Nephron (organoid): ENCODE measurements around the gene FEM1C.

Source experiments
- H3K27ac Mint-ChIP-seq, 3 experiments: 2 replicates each; pipeline ENCODE4 v1.8.0; 2020; ENCODE audit warnings: mixed read lengths in 3 of 3, mild to moderate bottlenecking in 2 of 3, moderate library complexity in 1 of 3
- H3K27me3 Mint-ChIP-seq: 2 replicates; pipeline ENCODE4 v1.8.0; 2021; ENCODE audit warnings: low read depth, mild to moderate bottlenecking, moderate library complexity, mixed read lengths
- H3K36me3 Mint-ChIP-seq: 2 replicates; pipeline ENCODE4 v1.8.0; 2020; ENCODE audit warnings: low read depth, mixed read lengths
- H3K4me1 Mint-ChIP-seq: 2 replicates; pipeline ENCODE4 v1.8.0; 2020; ENCODE audit warnings: mixed read lengths
- H3K4me3 Mint-ChIP-seq, 3 experiments: 2 replicates each; pipeline ENCODE4 v1.8.0; 2020; ENCODE audit warnings: mild to moderate bottlenecking in 3 of 3, mixed read lengths in 3 of 3, moderate library complexity in 2 of 3
- H3K9me3 Mint-ChIP-seq: 2 replicates; pipeline ENCODE4 v1.8.0; 2020; ENCODE audit warnings: mixed read lengths
- TF ChIP-seq, protein P1 (sequence below), 3 experiments: fragments of 200-600 bp; sonication (generic); IDR thresholded peaks; one replicate each; pipeline ENCODE4 v1.5.0; 2021; ENCODE audit warnings: antibody characterized with exemption in 3 of 3; ENCODE audit not compliant: unreplicated experiment in 3 of 3

The FEM1C gene

GRCh38 chr5:115510145-115510645, 34.4 kb downstream of the FEM1C start:
- Mint-ChIP-seq H3K9me3 (peaks cover 6% of the 10 kb centered on the region), H3K27me3 (no peaks in the 10 kb centered on the region), H3K36me3 (peaks cover 4% of the 10 kb centered on the region), H3K4me3 (no peak overlapping the region), H3K4me1 (no peaks in the 10 kb centered on the region), H3K27ac (no peak overlapping the region)
- TF ChIP-seq, protein P1, sequence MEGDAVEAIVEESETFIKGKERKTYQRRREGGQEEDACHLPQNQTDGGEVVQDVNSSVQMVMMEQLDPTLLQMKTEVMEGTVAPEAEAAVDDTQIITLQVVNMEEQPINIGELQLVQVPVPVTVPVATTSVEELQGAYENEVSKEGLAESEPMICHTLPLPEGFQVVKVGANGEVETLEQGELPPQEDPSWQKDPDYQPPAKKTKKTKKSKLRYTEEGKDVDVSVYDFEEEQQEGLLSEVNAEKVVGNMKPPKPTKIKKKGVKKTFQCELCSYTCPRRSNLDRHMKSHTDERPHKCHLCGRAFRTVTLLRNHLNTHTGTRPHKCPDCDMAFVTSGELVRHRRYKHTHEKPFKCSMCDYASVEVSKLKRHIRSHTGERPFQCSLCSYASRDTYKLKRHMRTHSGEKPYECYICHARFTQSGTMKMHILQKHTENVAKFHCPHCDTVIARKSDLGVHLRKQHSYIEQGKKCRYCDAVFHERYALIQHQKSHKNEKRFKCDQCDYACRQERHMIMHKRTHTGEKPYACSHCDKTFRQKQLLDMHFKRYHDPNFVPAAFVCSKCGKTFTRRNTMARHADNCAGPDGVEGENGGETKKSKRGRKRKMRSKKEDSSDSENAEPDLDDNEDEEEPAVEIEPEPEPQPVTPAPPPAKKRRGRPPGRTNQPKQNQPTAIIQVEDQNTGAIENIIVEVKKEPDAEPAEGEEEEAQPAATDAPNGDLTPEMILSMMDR (IDR thresholded peaks at IDR 0.05; ENCODE audit: unreplicated experiment in 3 of 3): no peak

DNA sequence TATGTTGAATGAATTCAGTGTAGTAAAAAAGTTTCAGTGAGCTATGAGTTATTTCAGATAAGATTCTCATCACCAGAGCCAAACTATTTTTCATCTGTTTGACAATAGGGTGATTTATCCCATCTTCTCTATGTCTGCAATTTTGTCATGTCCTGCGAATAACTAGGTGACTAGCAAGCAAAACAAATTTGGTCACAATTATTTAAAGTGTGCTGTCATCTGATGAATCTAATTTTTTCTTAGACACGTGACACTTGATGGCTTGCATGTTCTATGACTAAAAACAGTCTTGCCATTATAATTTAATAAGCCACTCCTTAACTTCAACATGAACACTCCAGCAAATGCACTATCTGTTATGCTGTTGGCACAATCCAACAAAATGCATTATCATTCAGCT, 35.0 kb downstream of the FEM1C start:
- TF ChIP-seq, protein P1 (IDR thresholded peaks at IDR 0.05; ENCODE audit: unreplicated experiment in 3 of 3): no peak
- Mint-ChIP-seq H3K4me3 (no peak overlapping the region), H3K4me1 (no peaks in the 10 kb centered on the region), H3K27me3 (no peaks in the 10 kb centered on the region), H3K36me3 (peaks cover 4% of the 10 kb centered on the region), H3K9me3 (peaks cover 6% of the 10 kb centered on the region), H3K27ac (no peak overlapping the region)

DNA sequence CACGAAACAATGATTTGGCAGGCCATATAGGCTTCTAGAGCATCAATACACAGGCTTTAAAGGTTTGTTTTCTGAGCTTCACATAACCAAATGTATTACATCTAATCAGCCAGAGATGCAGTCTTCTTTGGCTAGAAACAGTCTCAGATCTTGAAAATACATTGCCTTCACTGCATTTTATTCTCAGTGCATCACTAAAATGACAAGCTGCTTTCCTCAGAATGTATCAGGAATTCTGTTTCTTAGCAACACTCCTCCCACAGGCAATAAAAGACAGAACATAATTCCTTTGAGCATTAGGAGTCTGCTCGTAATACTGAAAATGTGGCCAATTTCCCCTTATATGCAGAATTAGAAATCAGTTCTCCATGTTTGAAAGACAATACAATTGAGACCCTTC, 36.9 kb downstream of the FEM1C start:
- H3K27ac Mint-ChIP-seq: no peak overlapping the region
- H3K36me3 Mint-ChIP-seq: peaks cover 4% of the 10 kb centered on the region
- H3K9me3 Mint-ChIP-seq: peaks cover 8% of the 10 kb centered on the region
- TF ChIP-seq, protein P1 (IDR thresholded peaks at IDR 0.05; ENCODE audit: unreplicated experiment in 3 of 3): no peak
- H3K4me1 Mint-ChIP-seq: no peaks in the 10 kb centered on the region
- no peak overlapping the region for H3K4me3 Mint-ChIP-seq
- no peaks in the 10 kb centered on the region for H3K27me3 Mint-ChIP-seq

DNA sequence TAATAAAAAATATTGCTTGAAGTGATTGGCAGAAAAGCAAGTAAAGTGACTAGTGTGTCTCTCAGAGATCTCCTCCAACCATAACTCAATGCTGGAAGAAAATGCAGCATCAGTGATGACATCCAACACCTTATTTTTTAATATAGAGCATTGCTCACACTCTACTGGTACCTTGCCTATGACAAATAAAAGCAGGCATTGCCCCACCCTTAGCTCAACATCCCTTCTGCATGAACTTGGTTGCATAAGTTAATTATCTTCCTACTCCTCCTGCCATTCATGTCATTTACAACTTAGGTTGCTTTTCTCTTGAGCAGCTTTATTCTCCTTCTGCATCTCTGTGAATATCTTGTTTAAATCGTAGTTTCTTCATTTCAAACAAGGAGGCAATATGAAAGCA, 41.2 kb downstream of the FEM1C start:
- TF ChIP-seq, protein P1 (IDR thresholded peaks at IDR 0.05; ENCODE audit: unreplicated experiment in 3 of 3): no peak
- Mint-ChIP-seq H3K4me3 (no peak overlapping the region), H3K9me3 (peaks cover 2% of the 10 kb centered on the region), H3K4me1 (no peaks in the 10 kb centered on the region), H3K27me3 (peaks cover 3% of the 10 kb centered on the region), H3K36me3 (no peaks in the 10 kb centered on the region), H3K27ac (no peak overlapping the region)

DNA sequence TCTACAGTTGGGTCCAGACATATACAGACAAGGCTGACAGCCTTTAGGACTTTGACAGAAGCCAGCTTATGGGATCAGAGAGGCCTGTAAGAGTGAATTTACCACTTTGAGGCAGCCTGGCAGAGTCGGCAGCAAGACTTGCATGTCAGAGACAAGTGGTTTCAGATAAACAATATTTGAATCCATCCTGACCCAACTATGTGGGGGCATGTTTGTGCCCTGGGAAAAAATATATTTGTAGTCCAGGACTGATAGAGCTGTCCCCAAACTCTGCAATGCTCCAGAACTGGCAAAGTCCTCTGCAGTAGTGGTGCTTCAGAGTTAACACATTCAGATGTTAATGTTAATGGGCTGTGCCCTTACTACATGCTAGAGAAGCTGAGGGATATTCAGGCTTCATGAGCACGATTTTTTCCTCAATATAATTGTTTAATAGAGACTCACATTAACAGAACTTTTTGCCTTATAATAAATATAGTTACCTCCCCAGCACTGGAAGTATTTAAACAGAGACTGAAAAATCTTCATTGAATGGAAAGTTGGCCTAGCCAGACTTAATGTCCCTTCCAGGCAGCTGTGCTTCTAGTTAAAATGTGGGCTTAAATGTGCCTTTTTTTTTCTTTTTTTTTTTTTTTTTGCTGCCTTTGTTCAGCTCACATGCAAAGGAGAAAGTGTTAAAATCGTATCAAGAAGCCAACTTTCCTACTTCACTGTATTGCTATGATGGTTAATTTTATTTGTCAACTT, 42.9 kb downstream of the FEM1C start:
- peaks cover 2% of the 10 kb centered on the region for H3K9me3 Mint-ChIP-seq
- H3K4me3 Mint-ChIP-seq: no peak overlapping the region
- H3K36me3 Mint-ChIP-seq: no peaks in the 10 kb centered on the region
- H3K27me3 Mint-ChIP-seq: peaks cover 3% of the 10 kb centered on the region
- H3K4me1 Mint-ChIP-seq: peaks cover 7% of the 10 kb centered on the region
- no peak overlapping the region for H3K27ac Mint-ChIP-seq
- TF ChIP-seq, protein P1 (IDR thresholded peaks at IDR 0.05; ENCODE audit: unreplicated experiment in 3 of 3): no peak

DNA sequence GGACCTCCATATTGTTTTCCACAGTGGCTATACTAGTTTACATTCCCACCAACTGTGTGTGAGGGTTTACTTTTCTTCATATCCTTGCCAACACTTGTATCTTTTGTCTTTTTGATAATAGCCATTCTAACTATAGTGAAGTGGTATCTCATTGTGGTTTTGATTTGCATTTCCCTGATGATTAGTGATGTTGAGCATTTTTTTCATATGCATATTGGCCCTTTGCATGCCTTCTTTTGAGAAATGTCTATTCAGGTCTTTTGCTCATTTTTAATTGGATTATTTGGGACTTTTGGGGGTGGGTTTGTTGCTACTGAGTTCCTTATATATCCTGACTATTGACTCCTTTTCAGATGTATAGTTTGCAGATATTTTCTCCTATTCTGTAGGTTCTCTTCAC, 44.4 kb downstream of the FEM1C start:
- Mint-ChIP-seq H3K9me3 (peaks cover 2% of the 10 kb centered on the region), H3K36me3 (no peaks in the 10 kb centered on the region), H3K27ac (no peak overlapping the region), H3K4me1 (peaks cover 7% of the 10 kb centered on the region), H3K4me3 (no peak overlapping the region), H3K27me3 (peaks cover 6% of the 10 kb centered on the region)
- TF ChIP-seq, protein P1 (IDR thresholded peaks at IDR 0.05; ENCODE audit: unreplicated experiment in 3 of 3): no peak
